ENCODE measurements around the gene GRIP1.

- no peak for TF ChIP-seq CTCF (IDR thresholded peaks at IDR 0.05; ENCODE audit: low read length)
- no peak for TF ChIP-seq EZH2 (optimal IDR thresholded peaks at IDR 0.05; ENCODE audit: low read depth, low read length)
Observed at GRCh38 chr12:66679461-66680084, 697 bp upstream of the GRIP1 start.
